Activated naive CD8-positive, alpha-beta T cell (primary cell): ENCODE measurements around the gene NOXO1.

ENCODE experiments used
- H3K27ac Mint-ChIP-seq: one replicate; pipeline ENCODE4 v1.8.0; 2021; ENCODE audit warnings: mixed read lengths
- H3K27me3 Mint-ChIP-seq: one replicate; pipeline ENCODE4 v1.8.0; 2021; ENCODE audit warnings: mixed read lengths
- H3K36me3 Mint-ChIP-seq: one replicate; pipeline ENCODE4 v1.8.0; 2021; ENCODE audit warnings: mixed read lengths
- H3K4me1 Mint-ChIP-seq: one replicate; pipeline ENCODE4 v1.8.0; 2021; ENCODE audit warnings: low read depth, mixed read lengths
- H3K4me3 Mint-ChIP-seq: one replicate; pipeline ENCODE4 v1.8.0; 2021; ENCODE audit warnings: mild to moderate bottlenecking, mixed read lengths
- H3K9me3 Mint-ChIP-seq: one replicate; pipeline ENCODE4 v1.8.0; 2021; ENCODE audit warnings: low read depth, mixed read lengths

The NOXO1 gene

GRCh38 chr16:1981398-1981836 is at the start of gene NOXO1:
Gene NOXO1, minus strand, starts transcription at chr16:1981469. Its CDS starts 290 bp downstream, at chr16:1981179.
- H3K27ac Mint-ChIP-seq: no peak within 1 kb of the TSS
- H3K9me3 Mint-ChIP-seq: no peaks in the 10 kb centered on the region
- H3K4me3 Mint-ChIP-seq: peak within 1 kb of the TSS; percentile 35
- no peaks in the 10 kb centered on the region for H3K36me3 Mint-ChIP-seq
- H3K27me3 Mint-ChIP-seq: no peaks in the 10 kb centered on the region
- H3K4me1 Mint-ChIP-seq: peaks cover 12% of the 10 kb centered on the region

GRCh38 chr16:2030036-2030435 is 48.8 kb upstream of the NOXO1 start:
- H3K27me3 Mint-ChIP-seq: no peaks in the 10 kb centered on the region
- H3K27ac Mint-ChIP-seq: no peak overlapping the region
- no peaks in the 10 kb centered on the region for H3K9me3 Mint-ChIP-seq
- H3K36me3 Mint-ChIP-seq: no peaks in the 10 kb centered on the region
- H3K4me1 Mint-ChIP-seq: peaks cover 7% of the 10 kb centered on the region
- no peak overlapping the region for H3K4me3 Mint-ChIP-seq

- no peaks in the 10 kb centered on the region for H3K9me3 Mint-ChIP-seq
Measured at GRCh38 chr16:2029350-2029749, 48.1 kb upstream of the NOXO1 start.

GRCh38 chr16:2028620-2029220 is 47.5 kb upstream of the NOXO1 start:
- no peaks in the 10 kb centered on the region for H3K36me3 Mint-ChIP-seq

More at GRCh38 chr16:2029350-2029749, 48.1 kb upstream of the NOXO1 start:
- Mint-ChIP-seq H3K36me3 (no peaks in the 10 kb centered on the region), H3K27me3 (no peaks in the 10 kb centered on the region), H3K27ac (no peak overlapping the region), H3K4me1 (peaks cover 7% of the 10 kb centered on the region), H3K4me3 (no peak overlapping the region)

GRCh38 chr16:2028146-2028545 is 46.9 kb upstream of the NOXO1 start:
- Mint-ChIP-seq H3K36me3 (no peaks in the 10 kb centered on the region), H3K4me3 (peak overlapping the region; percentile 78), H3K9me3 (no peaks in the 10 kb centered on the region), H3K27ac (no peak overlapping the region), H3K4me1 (peaks cover 12% of the 10 kb centered on the region), H3K27me3 (no peaks in the 10 kb centered on the region)

More at GRCh38 chr16:2028620-2029220, 47.5 kb upstream of the NOXO1 start:
- Mint-ChIP-seq H3K9me3 (no peaks in the 10 kb centered on the region), H3K27ac (no peak overlapping the region), H3K4me1 (peaks cover 12% of the 10 kb centered on the region), H3K4me3 (no peak overlapping the region), H3K27me3 (no peaks in the 10 kb centered on the region)

GRCh38 chr16:2027024-2028010 is 46.0 kb upstream of the NOXO1 start:
- peaks cover 2% of the 10 kb centered on the region for H3K27me3 Mint-ChIP-seq
- no peaks in the 10 kb centered on the region for H3K36me3 Mint-ChIP-seq
- H3K4me3 Mint-ChIP-seq: peak overlapping the region; percentile 78
- no peak overlapping the region for H3K27ac Mint-ChIP-seq
- H3K9me3 Mint-ChIP-seq: no peaks in the 10 kb centered on the region
- H3K4me1 Mint-ChIP-seq: peaks cover 19% of the 10 kb centered on the region

GRCh38 chr16:2026461-2027023 is 45.3 kb upstream of the NOXO1 start, which contains the start of gene NHERF2:
Gene NHERF2, plus strand, starts transcription at chr16:2026902. Its CDS starts 104 bp downstream, at chr16:2027006.
- no peaks in the 10 kb centered on the region for H3K9me3 Mint-ChIP-seq
- H3K36me3 Mint-ChIP-seq: no peaks in the 10 kb centered on the region
- peaks cover 3% of the 10 kb centered on the region for H3K27me3 Mint-ChIP-seq
- H3K4me1 Mint-ChIP-seq: peaks cover 19% of the 10 kb centered on the region
- H3K4me3 Mint-ChIP-seq: peak within 1 kb of the TSS; percentile 78
- H3K27ac Mint-ChIP-seq: no peak within 1 kb of the TSS

- H3K36me3 Mint-ChIP-seq: no peaks in the 10 kb centered on the region
- H3K4me1 Mint-ChIP-seq: peaks cover 19% of the 10 kb centered on the region
- no peak overlapping the region for H3K27ac Mint-ChIP-seq
- H3K4me3 Mint-ChIP-seq: peak overlapping the region; percentile 44
- H3K27me3 Mint-ChIP-seq: peaks cover 4% of the 10 kb centered on the region
- no peaks in the 10 kb centered on the region for H3K9me3 Mint-ChIP-seq
Measured at GRCh38 chr16:2025878-2026460, 44.7 kb upstream of the NOXO1 start.

- Mint-ChIP-seq H3K36me3 (no peaks in the 10 kb centered on the region), H3K4me1 (peaks cover 22% of the 10 kb centered on the region), H3K4me3 (no peak overlapping the region), H3K9me3 (no peaks in the 10 kb centered on the region), H3K27me3 (peaks cover 4% of the 10 kb centered on the region), H3K27ac (no peak overlapping the region)
Measured at GRCh38 chr16:2025251-2025650, 44.0 kb upstream of the NOXO1 start.

- Mint-ChIP-seq H3K27ac (no peak overlapping the region), H3K4me3 (peak overlapping the region; percentile 13)
Measured at GRCh38 chr16:2024032-2024420, 42.8 kb upstream of the NOXO1 start.

GRCh38 chr16:2023092-2024031 is 42.1 kb upstream of the NOXO1 start:
- Mint-ChIP-seq H3K27me3 (peaks cover 4% of the 10 kb centered on the region), H3K27ac (no peak overlapping the region), H3K9me3 (no peaks in the 10 kb centered on the region), H3K4me3 (peak overlapping the region; percentile 67), H3K4me1 (peaks cover 24% of the 10 kb centered on the region), H3K36me3 (no peaks in the 10 kb centered on the region)

More at GRCh38 chr16:2024032-2024420, 42.8 kb upstream of the NOXO1 start:
- H3K27me3 Mint-ChIP-seq: peaks cover 4% of the 10 kb centered on the region
- peaks cover 22% of the 10 kb centered on the region for H3K4me1 Mint-ChIP-seq
- H3K9me3 Mint-ChIP-seq: no peaks in the 10 kb centered on the region
- H3K36me3 Mint-ChIP-seq: no peaks in the 10 kb centered on the region

- Mint-ChIP-seq H3K27me3 (peaks cover 4% of the 10 kb centered on the region), H3K9me3 (no peaks in the 10 kb centered on the region), H3K4me3 (peak overlapping the region; percentile 67), H3K36me3 (no peaks in the 10 kb centered on the region), H3K27ac (no peak overlapping the region), H3K4me1 (peaks cover 24% of the 10 kb centered on the region)
Measured at GRCh38 chr16:2022723-2023091, 41.4 kb upstream of the NOXO1 start.

GRCh38 chr16:2019921-2020831 is 38.9 kb upstream of the NOXO1 start:
- H3K4me3 Mint-ChIP-seq: peak overlapping the region; percentile 76
- H3K36me3 Mint-ChIP-seq: no peaks in the 10 kb centered on the region
- H3K9me3 Mint-ChIP-seq: no peaks in the 10 kb centered on the region
- peaks cover 17% of the 10 kb centered on the region for H3K4me1 Mint-ChIP-seq
- no peak overlapping the region for H3K27ac Mint-ChIP-seq
- peaks cover 4% of the 10 kb centered on the region for H3K27me3 Mint-ChIP-seq
